ENCODE measurements around the gene ZNF555. TPM values are rescaled to one million over a fixed set of nuclear protein-coding genes. Genes with fewer than 3 reads are reported as not detected.

The ZNF555 gene
- polyA plus RNA-seq, 2 of the 4 experiments (the other 2 are of a cell fraction) = 1.7 to 2.3 TPM

GRCh38 chr19:2811735-2812413 lies 29.4 kb upstream of the ZNF555 start:
- ChIA-PET POLR2A (no interaction called here), CTCF (no interaction called here)
- Histone ChIP-seq H3K4me3 (no peak overlapping the region), H3K27ac (no peak overlapping the region), H3K9me3 (no peaks in the 10 kb centered on the region), H3K4me2 (no peak overlapping the region), H3K4me1 (no peaks in the 10 kb centered on the region)
- 79% methylated on average over 7 of the region's 34 CpGs for WGBS (ENCODE audit: missing lambda C conversion rate)
- DNase-seq (ENCODE audit: low read depth in 1 of 2, low spot score in 1 of 2) (no peak), FAIRE-seq (no peak), ATAC-seq (no peak)
- TF ChIP-seq ATOH8 (CRISPR knock-in tag; IDR thresholded peaks at IDR 0.05; ENCODE audit: low read depth) (no peak), EHMT2 (IDR thresholded peaks at IDR 0.05; ENCODE audit: low read depth) (no peak), ELK1 (IDR thresholded peaks at IDR 0.05; ENCODE audit: low read depth, low read length) (no peak), ZSCAN20 (CRISPR knock-in tag; IDR thresholded peaks at IDR 0.05) (no peak), CHD2 (IDR thresholded peaks at IDR 0.05; ENCODE audit: low read length, partially characterized antibody) (no peak), USF2 (IDR thresholded peaks at IDR 0.05) (no peak), MAFK (IDR thresholded peaks at IDR 0.05; ENCODE audit: partially characterized antibody) (no peak), POLR2AphosphoS2 (conservative IDR thresholded peaks at IDR 0.05; ENCODE audit: low read length) (no peak), NFE2L2 (conservative IDR thresholded peaks at IDR 0.05; ENCODE audit: low read length) (no peak), CEBPB (IDR thresholded peaks at IDR 0.05) (no peak), POLR2A (IDR thresholded peaks at IDR 0.05; ENCODE audit: low read length) (no peak), JUN (IDR thresholded peaks at IDR 0.05) (no peak), CHD4 (IDR thresholded peaks at IDR 0.05; ENCODE audit: borderline replicate concordance) (no peak)

GRCh38 chr19:2812414-2813234 lies 28.7 kb upstream of the ZNF555 start:
- DNase-seq (ENCODE audit: low read depth in 1 of 2, low spot score in 1 of 2) = no peak
- no peak for ATAC-seq
- Histone ChIP-seq H3K27ac (no peak overlapping the region), H3K9me3 (no peaks in the 10 kb centered on the region), H3K4me2 (no peak overlapping the region), H3K4me3 (no peak overlapping the region), H3K4me1 (no peaks in the 10 kb centered on the region)
- WGBS (ENCODE audit: missing lambda C conversion rate) = no CpG with 5 or more reads among the region's 37 CpGs
- no peak for FAIRE-seq
- ChIA-PET POLR2A (no interaction called here), CTCF (interaction anchor here (0.5 kb wide), 1 partner anchor 1262 kb away, joined by 3 read pairs; no protein-coding TSS in a partner anchor)
- no peak for TF ChIP-seq ESRRA (IDR thresholded peaks at IDR 0.05; ENCODE audit: borderline replicate concordance, low read length)
- no peak for TF ChIP-seq E2F6 (IDR thresholded peaks at IDR 0.05; ENCODE audit: borderline replicate concordance, low read depth)
- TF ChIP-seq MYC (IDR thresholded peaks at IDR 0.05; ENCODE audit: borderline replicate concordance, low read length) = no peak
- TF ChIP-seq FOXS1 (CRISPR knock-in tag; IDR thresholded peaks at IDR 0.05) = no peak
- TF ChIP-seq EP300 (IDR thresholded peaks at IDR 0.05) = no peak
- TF ChIP-seq ATOH8 (CRISPR knock-in tag; IDR thresholded peaks at IDR 0.05; ENCODE audit: low read depth) = no peak
- no peak for TF ChIP-seq GATA3 (IDR thresholded peaks at IDR 0.05; ENCODE audit: borderline replicate concordance)
- no peak for TF ChIP-seq CTCF (IDR thresholded peaks at IDR 0.05)
- TF ChIP-seq MAZ (IDR thresholded peaks at IDR 0.05; ENCODE audit: borderline replicate concordance, low read depth, low read length) = no peak
- TF ChIP-seq RNF2 (IDR thresholded peaks at IDR 0.05; ENCODE audit: borderline replicate concordance, low read depth) = no peak
- TF ChIP-seq PBX3 (IDR thresholded peaks at IDR 0.05) = no peak
- no peak for TF ChIP-seq HES2 (IDR thresholded peaks at IDR 0.05)
- no peak for TF ChIP-seq EHMT2 (IDR thresholded peaks at IDR 0.05; ENCODE audit: low read depth)
- TF ChIP-seq FOSL2 (IDR thresholded peaks at IDR 0.05) = no peak
- no peak for TF ChIP-seq FOSL2 (CRISPR knock-in tag; IDR thresholded peaks at IDR 0.05)
- no peak for TF ChIP-seq FOSB (CRISPR knock-in tag; IDR thresholded peaks at IDR 0.05)
- no peak for TF ChIP-seq HEYL (CRISPR knock-in tag; IDR thresholded peaks at IDR 0.05)
- no peak for TF ChIP-seq JUN (IDR thresholded peaks at IDR 0.05)
- no peak for TF ChIP-seq RCOR1 (IDR thresholded peaks at IDR 0.05; ENCODE audit: low read depth, low read length)

Data from A549 (cell line).